ENCODE data around the gene NUP188.
A peak's percentile ranks its signal among the peaks of the same experiment; 100 is the strongest.
"Not testable (repeated sequence)": the region's sequence is repeated elsewhere in the genome, so short reads cannot be mapped to it uniquely, and the experiment has no call there.

The NUP188 gene

GRCh38 chr9:129027685-129028191, 80.2 kb downstream of the NUP188 start:
- Histone ChIP-seq H3K27me3 (ENCODE audit: control insufficient read depth, insufficient read depth, low read length) (no peaks in the 10 kb centered on the region), H3K4me1 (ENCODE audit: control insufficient read depth, low read depth, low read length) (peaks cover 10% of the 10 kb centered on the region), H3K9ac (ENCODE audit: low read length) (peak overlapping the region; percentile 42), H3K9me3 (ENCODE audit: control insufficient read depth, low read depth, low read length) (no peaks in the 10 kb centered on the region), H3K4me3 (ENCODE audit: low read length) (peak overlapping the region; percentile 70), H3K27ac (ENCODE audit: low read length) (no peak overlapping the region), H3K36me3 (ENCODE audit: control insufficient read depth, low read depth, low read length) (no peaks in the 10 kb centered on the region)

GRCh38 chr9:129028192-129028966, 80.9 kb downstream of the NUP188 start, which contains the start of gene SH3GLB2:
Gene SH3GLB2 (minus strand): TSS chr9:129028331. CDS start chr9:129028154, 177 bp downstream.
- Histone ChIP-seq H3K36me3 (ENCODE audit: control insufficient read depth, low read depth, low read length) (no peaks in the 10 kb centered on the region), H3K9me3 (ENCODE audit: control insufficient read depth, low read depth, low read length) (no peaks in the 10 kb centered on the region), H3K9ac (ENCODE audit: low read length) (peak within 1 kb of the TSS; percentile 42), H3K4me1 (ENCODE audit: control insufficient read depth, low read depth, low read length) (peaks cover 10% of the 10 kb centered on the region), H3K4me3 (ENCODE audit: low read length) (peak within 1 kb of the TSS; percentile 70), H3K27me3 (ENCODE audit: control insufficient read depth, insufficient read depth, low read length) (no peaks in the 10 kb centered on the region), H3K27ac (ENCODE audit: low read length) (no peak within 1 kb of the TSS)

DNA sequence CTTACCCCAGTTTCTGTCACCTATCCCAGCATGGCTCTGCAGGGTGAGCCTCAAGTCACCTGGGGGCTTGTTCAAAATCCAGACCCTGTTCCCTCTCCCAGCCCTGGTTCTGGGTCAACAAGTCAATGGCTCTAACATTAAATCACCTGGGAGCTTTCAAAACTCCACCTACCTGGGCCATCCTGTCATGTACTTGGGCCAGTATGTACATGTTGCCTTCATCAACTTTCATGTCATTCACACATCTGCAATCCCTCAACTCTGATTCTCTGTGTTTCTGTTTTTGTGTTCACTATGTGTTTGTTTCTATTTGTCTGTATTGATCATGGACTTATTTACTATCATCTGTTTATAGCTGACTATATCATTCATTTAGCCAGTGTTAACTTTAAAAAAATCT, 82.7 kb downstream of the NUP188 start:
- Histone ChIP-seq H3K4me1 (ENCODE audit: control insufficient read depth, low read depth, low read length) (peaks cover 10% of the 10 kb centered on the region), H3K4me3 (ENCODE audit: low read length) (no peak overlapping the region), H3K27me3 (ENCODE audit: control insufficient read depth, insufficient read depth, low read length) (no peaks in the 10 kb centered on the region), H3K9me3 (ENCODE audit: control insufficient read depth, low read depth, low read length) (no peaks in the 10 kb centered on the region), H3K36me3 (ENCODE audit: control insufficient read depth, low read depth, low read length) (no peaks in the 10 kb centered on the region), H3K27ac (ENCODE audit: low read length) (no peak overlapping the region), H3K9ac (ENCODE audit: low read length) (no peak overlapping the region)

GRCh38 chr9:129031514-129031913, 84.0 kb downstream of the NUP188 start:
- no peak overlapping the region for H3K4me3 ChIP-seq (ENCODE audit: low read length)
- no peaks in the 10 kb centered on the region for H3K36me3 ChIP-seq (ENCODE audit: control insufficient read depth, low read depth, low read length)
- H3K9me3 ChIP-seq (ENCODE audit: control insufficient read depth, low read depth, low read length): no peaks in the 10 kb centered on the region
- H3K27ac ChIP-seq (ENCODE audit: low read length): no peak overlapping the region
- H3K4me1 ChIP-seq (ENCODE audit: control insufficient read depth, low read depth, low read length): peaks cover 10% of the 10 kb centered on the region
- no peak overlapping the region for H3K9ac ChIP-seq (ENCODE audit: low read length)
- no peaks in the 10 kb centered on the region for H3K27me3 ChIP-seq (ENCODE audit: control insufficient read depth, insufficient read depth, low read length)

GRCh38 chr9:129032541-129033159, 85.2 kb downstream of the NUP188 start:
- Histone ChIP-seq H3K27ac (ENCODE audit: low read length) (no peak overlapping the region), H3K4me1 (ENCODE audit: control insufficient read depth, low read depth, low read length) (peaks cover 4% of the 10 kb centered on the region), H3K4me3 (ENCODE audit: low read length) (no peak overlapping the region), H3K9ac (ENCODE audit: low read length) (no peak overlapping the region), H3K27me3 (ENCODE audit: control insufficient read depth, insufficient read depth, low read length) (no peaks in the 10 kb centered on the region), H3K9me3 (ENCODE audit: control insufficient read depth, low read depth, low read length) (no peaks in the 10 kb centered on the region), H3K36me3 (ENCODE audit: control insufficient read depth, low read depth, low read length) (no peaks in the 10 kb centered on the region)

DNA sequence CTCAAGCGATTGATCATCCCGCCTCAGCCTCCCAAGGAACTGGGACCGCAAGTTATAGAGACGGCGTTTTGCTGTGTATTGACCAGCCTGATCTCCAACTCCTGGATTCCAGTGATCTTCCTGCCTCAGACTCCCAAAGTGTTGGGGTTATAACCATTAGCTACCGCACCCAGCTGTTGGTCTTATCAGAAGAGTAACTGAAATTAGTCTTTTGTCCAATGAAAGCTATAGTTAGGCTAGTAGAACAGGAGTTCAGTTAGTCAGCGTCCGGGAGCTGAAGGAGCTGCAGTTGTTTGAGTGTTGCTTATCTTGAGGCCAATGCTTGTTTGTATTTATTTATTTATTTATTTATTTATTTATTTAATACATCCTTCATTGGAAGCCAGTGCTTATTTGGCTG, 85.7 kb downstream of the NUP188 start:
- no peak overlapping the region for H3K27ac ChIP-seq (ENCODE audit: low read length)
- no peak overlapping the region for H3K4me3 ChIP-seq (ENCODE audit: low read length)
- H3K36me3 ChIP-seq (ENCODE audit: control insufficient read depth, low read depth, low read length): no peaks in the 10 kb centered on the region
- H3K9ac ChIP-seq (ENCODE audit: low read length): no peak overlapping the region
- peaks cover 6% of the 10 kb centered on the region for H3K4me1 ChIP-seq (ENCODE audit: control insufficient read depth, low read depth, low read length)
- no peaks in the 10 kb centered on the region for H3K9me3 ChIP-seq (ENCODE audit: control insufficient read depth, low read depth, low read length)
- H3K27me3 ChIP-seq (ENCODE audit: control insufficient read depth, insufficient read depth, low read length): no peaks in the 10 kb centered on the region

DNA sequence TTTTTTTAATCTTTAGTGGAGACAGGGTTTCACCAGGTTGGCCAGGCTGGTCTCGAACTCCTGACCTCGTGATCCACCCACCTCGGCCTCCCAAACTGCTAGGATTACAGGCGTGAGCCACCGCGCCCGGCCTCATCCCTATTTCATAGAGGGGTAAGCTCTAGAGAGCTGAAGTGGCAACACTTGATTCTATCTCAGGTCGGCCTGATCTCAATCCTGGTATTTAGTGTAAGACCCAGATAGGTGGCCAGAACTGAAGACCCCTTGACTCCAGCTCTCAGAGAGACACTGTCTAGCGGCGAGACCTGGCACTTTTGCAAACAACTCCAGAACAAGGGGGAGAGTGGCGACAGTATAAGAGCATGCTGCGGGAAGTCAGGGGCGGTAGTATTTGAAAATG, 88.3 kb downstream of the NUP188 start:
- not testable (repeated sequence) for H3K27ac ChIP-seq (ENCODE audit: low read length); H3K9ac ChIP-seq (ENCODE audit: low read length)
- H3K4me3 ChIP-seq (ENCODE audit: low read length): peak overlapping the region; percentile 87

DNA sequence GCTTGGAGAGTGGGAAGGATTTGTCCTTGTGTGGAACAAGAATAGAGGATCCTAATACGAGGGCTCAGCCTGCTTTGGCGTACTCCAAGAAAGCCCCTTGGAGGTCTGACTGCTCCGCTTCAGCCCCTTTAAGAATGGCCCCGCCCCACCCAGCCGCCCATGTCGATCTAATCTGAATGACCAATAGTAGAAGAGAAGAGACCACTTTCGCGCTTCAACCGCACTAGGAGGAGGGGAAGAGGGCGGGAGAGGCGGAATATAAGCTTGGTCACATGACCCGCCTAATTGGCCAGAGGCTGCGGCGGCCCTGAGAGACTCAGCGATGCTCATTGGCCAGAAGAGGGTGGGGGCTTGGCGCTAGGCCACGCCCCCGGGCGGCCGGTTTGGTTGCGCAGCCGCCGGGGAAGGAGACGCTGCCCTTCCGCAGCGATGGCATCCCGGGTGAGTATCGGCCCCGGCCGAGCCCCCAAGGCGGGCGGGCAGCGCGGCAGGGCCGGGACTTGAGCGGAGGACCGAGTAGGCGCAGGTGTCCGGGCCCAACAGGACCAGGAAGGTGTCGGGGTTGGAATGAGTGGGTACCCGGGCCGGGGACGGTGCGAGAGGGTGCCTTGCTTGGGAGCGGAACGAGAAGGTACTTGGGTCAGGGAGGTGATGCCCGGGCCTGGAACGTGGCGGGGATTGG, 88.9 kb downstream of the NUP188 start, which contains the start of gene MIGA2:
MIGA2 (plus strand) TSS at position 386 of the 682 bp plus-strand sequence. CDS start 3,969 bp downstream, outside the sequence.
- Histone ChIP-seq H3K27ac (ENCODE audit: low read length) (no peak within 1 kb of the TSS), H3K4me3 (ENCODE audit: low read length) (peak within 1 kb of the TSS; percentile 87), H3K4me1 (ENCODE audit: control insufficient read depth, low read depth, low read length) (peaks cover 6% of the 10 kb centered on the region), H3K36me3 (ENCODE audit: control insufficient read depth, low read depth, low read length) (peaks cover under 1% of the 10 kb centered on the region), H3K9me3 (ENCODE audit: control insufficient read depth, low read depth, low read length) (no peaks in the 10 kb centered on the region), H3K27me3 (ENCODE audit: control insufficient read depth, insufficient read depth, low read length) (no peaks in the 10 kb centered on the region), H3K9ac (ENCODE audit: low read length) (peak within 1 kb of the TSS; percentile 58)

More for the DNA sequence above, 88.3 kb downstream of the NUP188 start:
- not testable (repeated sequence) for H3K9me3 ChIP-seq (ENCODE audit: control insufficient read depth, low read depth, low read length); H3K4me1 ChIP-seq (ENCODE audit: control insufficient read depth, low read depth, low read length); H3K36me3 ChIP-seq (ENCODE audit: control insufficient read depth, low read depth, low read length); H3K27me3 ChIP-seq (ENCODE audit: control insufficient read depth, insufficient read depth, low read length)

GRCh38 chr9:129036923-129037766, 89.6 kb downstream of the NUP188 start:
- Histone ChIP-seq H3K9ac (ENCODE audit: low read length) (peak overlapping the region; percentile 58), H3K9me3 (ENCODE audit: control insufficient read depth, low read depth, low read length) (no peaks in the 10 kb centered on the region), H3K27ac (ENCODE audit: low read length) (no peak overlapping the region), H3K4me1 (ENCODE audit: control insufficient read depth, low read depth, low read length) (peaks cover 6% of the 10 kb centered on the region), H3K36me3 (ENCODE audit: control insufficient read depth, low read depth, low read length) (peaks cover 8% of the 10 kb centered on the region), H3K4me3 (ENCODE audit: low read length) (peak overlapping the region; percentile 87), H3K27me3 (ENCODE audit: control insufficient read depth, insufficient read depth, low read length) (no peaks in the 10 kb centered on the region)

DNA sequence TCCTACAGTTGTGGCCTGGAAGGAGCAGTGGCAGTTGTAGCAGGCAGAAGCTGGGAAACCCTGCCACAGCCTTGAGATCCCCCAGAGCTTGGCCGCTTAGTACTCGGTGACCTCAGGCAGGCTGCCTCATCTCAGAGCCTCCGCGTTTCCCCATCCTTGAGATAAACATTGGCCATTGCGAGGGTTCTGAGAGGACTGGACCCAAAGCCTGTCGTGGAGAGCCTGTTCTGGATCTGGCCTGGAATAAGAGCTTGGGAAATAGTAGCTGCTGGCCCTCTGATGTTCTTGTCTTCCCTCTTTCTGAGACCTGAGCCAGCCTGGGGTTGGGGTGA, 90.2 kb downstream of the NUP188 start:
- Histone ChIP-seq H3K9ac (ENCODE audit: low read length) (no peak overlapping the region), H3K27me3 (ENCODE audit: control insufficient read depth, insufficient read depth, low read length) (no peaks in the 10 kb centered on the region), H3K27ac (ENCODE audit: low read length) (no peak overlapping the region), H3K4me3 (ENCODE audit: low read length) (peak overlapping the region; percentile 87), H3K9me3 (ENCODE audit: control insufficient read depth, low read depth, low read length) (no peaks in the 10 kb centered on the region), H3K36me3 (ENCODE audit: control insufficient read depth, low read depth, low read length) (peaks cover 14% of the 10 kb centered on the region), H3K4me1 (ENCODE audit: control insufficient read depth, low read depth, low read length) (peaks cover 6% of the 10 kb centered on the region)

All from iPS-18a (cell line).